Muscle layer of duodenum (tissue), 2 donors: ENCODE results near the gene GDF2.

Source experiments
- H3K27ac ChIP-seq: one replicate; pipeline ENCODE4 v1.7.0; 2013; ENCODE audit warnings: mild to moderate bottlenecking, low read length
- H3K27me3 ChIP-seq: one replicate; pipeline ENCODE4 v1.7.0; 2013; ENCODE audit warnings: low read depth, mild to moderate bottlenecking, control low read depth, low read length
- H3K36me3 ChIP-seq, 2 donors: one replicate each; pipeline ENCODE4 v1.7.0; 2013; ENCODE audit warnings: low read length in 2 of 2, control low read depth in 1 of 2, mild to moderate bottlenecking in 1 of 2; ENCODE audit not compliant: insufficient read depth in 2 of 2, control insufficient read depth in 1 of 2
- H3K4me1 ChIP-seq, 2 donors: one replicate each; pipeline ENCODE4 v1.7.0; 2013; ENCODE audit warnings: low read length in 2 of 2, mild to moderate bottlenecking in 2 of 2, control low read depth in 1 of 2, moderate library complexity in 1 of 2; ENCODE audit not compliant: insufficient read depth in 2 of 2, control insufficient read depth in 1 of 2
- H3K4me3 ChIP-seq, 2 donors: one replicate each; pipeline ENCODE4 v1.7.0; 2013; ENCODE audit warnings: low read length in 2 of 2, low read depth in 1 of 2, mild to moderate bottlenecking in 1 of 2
- H3K9me3 ChIP-seq, 2 donors: one replicate each; pipeline ENCODE4 v1.7.0; 2013; ENCODE audit warnings: low read length in 2 of 2, control low read depth in 1 of 2, mild to moderate bottlenecking in 1 of 2; ENCODE audit not compliant: control insufficient read depth in 1 of 2
- donor health status: healthy.

Gene GDF2

DNA sequence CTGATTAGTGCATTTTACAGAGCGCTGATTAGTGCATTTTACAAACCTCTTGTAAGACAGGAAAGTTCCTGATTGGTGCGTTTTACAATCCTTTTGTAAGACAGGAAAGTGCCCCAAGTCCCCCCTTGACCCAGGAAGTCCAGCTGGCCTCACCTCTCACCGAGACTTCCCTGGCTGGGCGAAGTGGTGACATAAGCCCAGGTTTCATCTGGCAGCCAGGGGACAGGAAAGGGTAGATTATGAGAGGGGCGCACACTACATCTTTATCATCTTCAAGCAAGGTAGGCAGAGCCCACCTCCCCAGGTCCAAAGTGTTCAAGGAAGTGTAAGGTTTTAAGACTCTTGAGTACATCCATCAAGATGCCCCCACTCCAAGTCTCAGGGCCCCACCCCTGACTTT, 27.8 kb upstream of the GDF2 start:
- H3K36me3 ChIP-seq = no peaks in the 10 kb centered on the region
- H3K27me3 ChIP-seq = no peaks in the 10 kb centered on the region
- H3K4me3 ChIP-seq = no peak overlapping the region
- H3K4me1 ChIP-seq = no peaks in the 10 kb centered on the region
- no peaks in the 10 kb centered on the region for H3K9me3 ChIP-seq
- H3K27ac ChIP-seq = no peak overlapping the region

DNA sequence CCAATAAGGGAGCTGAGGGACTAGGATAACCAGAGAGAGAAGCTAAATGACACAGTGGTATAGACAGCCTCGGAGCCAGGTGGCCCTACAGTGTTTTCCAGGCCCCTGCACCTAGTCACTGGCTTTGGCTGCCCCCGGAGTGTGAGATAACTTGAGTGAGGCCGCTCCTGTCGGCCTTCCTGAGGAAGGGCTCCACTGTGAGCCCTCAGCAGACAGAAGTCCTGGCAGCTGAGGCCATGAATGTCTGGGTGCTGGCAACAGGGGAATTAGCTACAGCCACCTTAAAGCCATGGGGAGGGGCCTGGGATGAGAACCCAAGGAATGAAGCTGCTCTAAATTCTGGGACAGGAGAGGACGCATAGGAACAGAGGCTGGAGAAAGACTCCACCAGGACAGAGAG, 26.8 kb upstream of the GDF2 start:
- Histone ChIP-seq H3K27me3 (no peaks in the 10 kb centered on the region), H3K4me1 (peaks cover 0 to 9% of the 10 kb centered on the region in 2 donors), H3K27ac (no peak overlapping the region), H3K4me3 (no peak overlapping the region), H3K36me3 (no peaks in the 10 kb centered on the region), H3K9me3 (no peaks in the 10 kb centered on the region)

DNA sequence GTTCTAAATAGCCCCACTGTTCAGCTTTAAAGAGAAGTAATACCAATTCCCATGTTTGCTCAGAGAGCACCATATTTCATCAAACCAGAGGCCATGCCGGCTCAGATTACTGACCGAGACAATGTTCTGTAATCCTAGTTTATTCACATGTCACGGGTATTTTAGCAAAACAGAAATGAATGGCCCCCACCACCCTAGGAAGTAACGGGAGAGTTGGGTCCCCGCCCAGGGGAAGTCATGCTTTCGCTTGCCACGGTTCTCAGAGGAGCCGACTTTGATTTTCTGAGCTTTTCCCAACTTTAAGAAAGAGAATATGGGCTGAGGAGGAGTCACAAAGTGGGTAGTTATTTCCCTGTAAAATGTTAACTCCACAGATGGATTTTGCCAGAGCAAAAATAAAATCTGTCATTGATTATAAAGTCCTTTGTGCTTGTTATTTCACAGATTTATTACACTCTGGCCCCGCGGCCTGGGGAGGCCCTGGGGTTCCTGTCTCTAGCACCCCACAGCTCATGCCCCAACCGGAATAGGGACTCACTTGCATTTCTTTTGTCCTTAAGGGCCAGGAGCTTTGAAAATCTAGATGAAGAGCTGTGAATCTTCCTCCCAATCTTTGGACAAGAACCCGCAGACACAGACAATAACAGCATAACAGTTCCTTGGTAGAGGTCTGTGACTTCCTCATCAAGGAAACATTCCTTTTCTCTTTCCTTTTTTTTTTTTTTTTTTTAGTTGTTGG, 25.9 kb upstream of the GDF2 start:
- peaks cover 7% of the 10 kb centered on the region for H3K27me3 ChIP-seq
- H3K4me1 ChIP-seq = peaks cover 0 to 18% of the 10 kb centered on the region in 2 donors
- H3K9me3 ChIP-seq = no peaks in the 10 kb centered on the region
- no peak overlapping the region for H3K27ac ChIP-seq
- no peaks in the 10 kb centered on the region for H3K36me3 ChIP-seq
- no peak overlapping the region for H3K4me3 ChIP-seq

DNA sequence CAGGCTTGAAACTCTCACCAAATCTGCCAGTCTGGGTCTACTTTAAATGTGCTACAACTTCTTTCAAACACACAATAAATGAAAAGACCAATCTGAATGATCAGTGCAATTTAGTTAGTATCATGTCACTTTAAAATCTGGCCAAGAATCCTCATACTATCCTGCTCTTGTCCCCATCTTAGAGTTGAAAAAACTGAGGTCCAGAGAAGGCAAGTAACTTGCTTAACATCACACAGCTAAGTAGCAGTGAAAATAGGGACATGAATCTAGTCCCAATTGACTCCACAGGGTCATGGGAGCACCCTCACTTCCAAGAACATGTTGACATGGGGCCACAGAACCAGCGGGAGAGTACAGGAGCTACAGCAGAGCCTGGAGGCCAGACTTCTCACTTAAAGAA, 25.3 kb upstream of the GDF2 start:
- Histone ChIP-seq H3K4me1 (peaks cover 0 to 18% of the 10 kb centered on the region in 2 donors), H3K27ac (no peak overlapping the region), H3K27me3 (peaks cover 13% of the 10 kb centered on the region)

DNA sequence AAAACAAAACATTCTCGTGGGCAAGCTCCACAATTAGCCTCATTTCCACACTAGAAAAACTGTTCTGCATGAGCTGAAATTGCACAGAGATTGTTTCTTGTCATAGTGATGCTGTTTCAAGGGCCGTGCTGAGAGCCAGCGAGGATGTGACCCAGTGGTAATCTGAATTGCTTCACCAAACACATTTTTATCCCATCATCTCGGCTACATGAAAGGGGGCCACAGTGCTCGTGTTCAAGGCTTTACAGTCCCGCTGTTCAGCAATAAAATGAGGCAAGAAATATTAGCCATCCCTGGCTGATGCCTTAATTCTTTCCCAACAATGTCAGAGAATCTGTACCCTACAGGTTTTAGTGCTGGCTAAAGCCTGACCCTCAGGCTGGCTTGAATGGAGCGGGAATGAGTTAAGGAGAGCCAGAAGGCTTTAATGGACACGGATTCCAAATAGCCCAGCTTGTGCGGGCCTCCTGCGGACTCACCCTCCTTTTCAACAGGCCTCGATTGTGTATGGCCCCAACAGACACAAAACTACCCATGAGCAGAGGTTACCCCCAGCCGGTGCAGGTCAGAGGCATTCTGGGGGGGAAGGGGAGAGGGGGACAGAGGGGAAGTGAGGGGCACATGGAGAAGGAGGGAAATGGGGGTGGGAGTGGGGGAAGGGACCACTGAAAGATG, 24.3 kb upstream of the GDF2 start:
- Histone ChIP-seq H3K27ac (no peak overlapping the region), H3K9me3 (no peaks in the 10 kb centered on the region), H3K4me1 (peaks cover 0 to 18% of the 10 kb centered on the region in 2 donors), H3K4me3 (no peak overlapping the region), H3K27me3 (peaks cover 16% of the 10 kb centered on the region), H3K36me3 (no peaks in the 10 kb centered on the region)

More for the DNA sequence above, 25.3 kb upstream of the GDF2 start:
- no peaks in the 10 kb centered on the region for H3K36me3 ChIP-seq
- no peak overlapping the region for H3K4me3 ChIP-seq
- H3K9me3 ChIP-seq = no peaks in the 10 kb centered on the region

DNA sequence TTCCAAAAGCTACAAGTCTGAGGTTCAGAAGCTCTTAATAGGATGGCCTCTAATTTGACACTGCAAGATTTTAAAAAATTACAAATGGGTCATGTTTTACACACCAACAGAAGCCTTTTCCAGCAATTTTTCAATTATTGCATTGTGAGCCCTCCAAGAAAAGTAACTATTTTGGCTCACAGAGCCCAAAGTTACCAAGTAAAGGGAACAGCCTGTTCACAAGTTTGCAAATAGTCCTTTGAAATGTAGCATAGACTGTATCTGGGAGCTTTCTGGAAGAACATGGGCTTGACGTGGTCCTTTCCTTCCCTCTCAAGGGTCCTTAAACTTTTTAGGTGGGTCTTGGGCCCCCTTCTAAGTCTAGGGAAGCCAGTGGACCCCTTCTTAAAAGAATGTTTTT, 23.5 kb upstream of the GDF2 start:
- H3K4me3 ChIP-seq = no peak overlapping the region
- H3K36me3 ChIP-seq = no peaks in the 10 kb centered on the region
- no peak overlapping the region for H3K27ac ChIP-seq
- peaks cover 0 to 18% of the 10 kb centered on the region in 2 donors for H3K4me1 ChIP-seq
- H3K27me3 ChIP-seq = peaks cover 16% of the 10 kb centered on the region
- H3K9me3 ChIP-seq = no peaks in the 10 kb centered on the region

DNA sequence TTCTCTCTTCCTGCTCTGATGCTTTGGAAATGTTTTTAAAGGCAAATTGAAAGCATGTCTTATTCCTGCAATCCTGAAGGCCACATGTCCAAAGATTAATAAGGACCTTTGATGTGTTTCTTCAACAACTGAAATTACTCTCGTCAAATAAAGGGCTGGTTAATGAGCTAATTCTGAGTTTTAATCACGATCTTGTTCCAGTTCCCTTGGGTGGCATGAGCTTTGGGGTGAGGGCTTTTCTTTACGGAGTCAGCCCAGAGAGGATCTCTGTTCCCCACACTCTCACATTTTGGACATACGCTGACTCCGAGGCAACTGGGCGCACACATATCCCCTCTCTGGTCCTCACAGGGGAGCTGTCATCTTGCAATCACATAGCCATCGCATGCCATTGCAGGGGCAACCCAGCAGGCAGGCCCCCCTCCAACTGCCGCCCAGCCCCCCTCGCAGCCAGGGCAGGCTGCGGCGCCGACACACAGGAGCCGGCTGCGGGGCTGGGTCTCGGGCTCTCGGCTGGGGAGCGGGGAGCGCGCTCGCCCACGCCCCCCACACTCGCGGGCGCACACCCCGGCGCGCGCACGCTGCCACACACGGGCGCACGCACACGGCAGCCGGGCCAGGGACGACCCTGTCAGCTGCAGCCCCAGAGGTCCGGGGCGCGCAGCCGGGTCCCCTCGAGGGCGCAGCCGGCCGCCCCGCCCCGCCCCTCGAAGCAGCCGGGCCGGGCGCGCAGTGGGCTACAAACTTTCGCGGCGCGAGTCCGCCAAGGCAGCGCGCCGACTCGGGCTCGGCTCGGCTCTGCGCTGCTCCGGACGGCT, 22.4 kb upstream of the GDF2 start, which contains the start of gene GDF10:
TSS of gene GDF10 (plus strand) at position 587 of the 818 bp plus-strand sequence. CDS start 455 bp downstream, outside the sequence.
- Histone ChIP-seq H3K4me1 (peaks cover 0 to 18% of the 10 kb centered on the region in 2 donors), H3K27ac (no peak within 1 kb of the TSS), H3K4me3 (peak within 1 kb of the TSS; percentile 12 to 60), H3K27me3 (peaks cover 16% of the 10 kb centered on the region), H3K36me3 (no peaks in the 10 kb centered on the region), H3K9me3 (no peaks in the 10 kb centered on the region)

DNA sequence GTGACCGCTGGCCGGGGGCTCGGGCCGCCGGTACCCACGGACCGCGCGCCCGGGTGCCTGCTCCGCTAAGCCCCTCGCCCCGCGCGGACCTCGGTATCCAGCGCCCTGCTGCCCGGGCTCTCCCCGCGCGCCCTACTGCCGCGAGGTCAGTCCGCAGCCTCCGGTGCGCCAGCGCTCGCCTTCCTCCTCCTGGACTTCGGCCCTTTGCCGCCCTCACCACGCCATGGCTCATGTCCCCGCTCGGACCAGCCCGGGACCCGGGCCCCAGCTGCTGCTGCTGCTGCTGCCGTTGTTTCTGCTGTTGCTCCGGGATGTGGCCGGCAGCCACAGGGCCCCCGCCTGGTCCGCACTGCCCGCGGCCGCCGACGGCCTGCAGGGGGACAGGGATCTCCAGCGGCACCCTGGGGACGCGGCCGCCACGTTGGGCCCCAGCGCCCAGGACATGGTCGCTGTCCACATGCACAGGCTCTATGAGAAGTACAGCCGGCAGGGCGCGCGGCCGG, 21.8 kb upstream of the GDF2 start:
- Histone ChIP-seq H3K36me3 (no peaks in the 10 kb centered on the region), H3K27ac (no peak overlapping the region), H3K9me3 (no peaks in the 10 kb centered on the region), H3K4me1 (peaks cover 0 to 18% of the 10 kb centered on the region in 2 donors), H3K4me3 (peak overlapping the region in 1 of 2 donors; percentile 60), H3K27me3 (peaks cover 16% of the 10 kb centered on the region)

DNA sequence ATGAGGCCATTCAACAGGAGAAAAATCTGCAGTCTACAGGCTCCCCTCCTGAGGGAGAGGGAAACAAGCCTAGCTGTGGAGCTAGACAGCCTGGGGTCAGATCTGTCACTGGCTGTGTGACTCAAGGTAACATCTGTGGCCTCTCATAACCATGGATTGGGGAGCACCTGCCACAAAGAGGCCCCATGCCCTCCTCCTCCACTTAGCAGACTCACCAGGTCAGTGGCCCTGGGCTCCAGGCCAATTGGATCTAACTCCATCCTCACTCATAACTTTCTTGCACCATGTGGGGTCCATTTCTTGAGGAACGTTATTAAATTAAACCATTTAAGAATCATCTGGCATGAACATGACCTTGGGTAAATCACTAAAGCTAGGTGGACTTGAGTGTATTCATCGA, 20.4 kb upstream of the GDF2 start:
- Histone ChIP-seq H3K27ac (no peak overlapping the region), H3K27me3 (peaks cover 16% of the 10 kb centered on the region), H3K4me3 (no peak overlapping the region)

DNA sequence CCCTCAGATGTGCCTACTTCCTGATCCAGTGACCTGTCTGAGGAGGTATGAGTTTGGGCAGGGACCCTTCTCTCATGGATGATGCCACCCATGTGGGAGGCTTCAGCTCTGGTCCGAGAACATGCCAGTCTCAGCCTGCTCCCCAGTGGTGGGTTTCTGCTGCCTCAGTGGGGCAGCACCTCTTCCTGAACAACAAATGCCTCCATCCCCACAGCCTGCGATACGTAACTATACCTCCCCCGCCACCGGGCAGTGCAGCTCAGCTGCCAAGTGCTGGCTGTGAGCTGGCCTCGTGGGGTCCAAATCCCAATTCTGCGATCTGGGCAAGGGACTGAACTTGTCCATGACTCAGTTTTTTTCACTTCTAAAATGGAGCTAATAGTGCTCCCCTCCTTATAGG, 19.1 kb upstream of the GDF2 start:
- Histone ChIP-seq H3K36me3 (no peaks in the 10 kb centered on the region), H3K27me3 (peaks cover 16% of the 10 kb centered on the region), H3K9me3 (no peaks in the 10 kb centered on the region), H3K4me1 (peaks cover 0 to 18% of the 10 kb centered on the region in 2 donors), H3K4me3 (no peak overlapping the region), H3K27ac (no peak overlapping the region)

More for the DNA sequence above, 20.4 kb upstream of the GDF2 start:
- H3K36me3 ChIP-seq = no peaks in the 10 kb centered on the region
- H3K4me1 ChIP-seq = peaks cover 0 to 18% of the 10 kb centered on the region in 2 donors
- H3K9me3 ChIP-seq = no peaks in the 10 kb centered on the region

DNA sequence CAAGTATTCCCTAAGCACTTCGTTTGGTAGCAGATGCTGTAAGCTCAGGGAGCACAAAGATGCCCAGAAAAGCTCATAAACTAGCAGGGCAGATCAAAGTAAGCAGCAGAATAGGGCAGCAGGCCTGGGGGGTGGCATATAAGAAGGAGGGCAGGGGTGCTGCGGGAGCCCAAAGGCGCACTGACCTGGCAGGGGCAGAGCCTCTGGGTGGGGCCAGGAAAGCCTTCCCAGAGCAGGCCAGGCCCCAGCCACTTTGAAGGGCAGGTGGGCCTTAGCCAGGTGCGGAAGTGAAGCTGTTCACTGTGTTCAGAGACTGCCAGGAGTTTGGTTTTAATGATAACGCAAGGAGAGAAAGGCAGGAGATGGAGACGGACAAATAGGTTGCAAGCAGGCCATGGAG, 18.4 kb upstream of the GDF2 start:
- Histone ChIP-seq H3K27me3 (peaks cover 16% of the 10 kb centered on the region), H3K36me3 (no peaks in the 10 kb centered on the region), H3K27ac (no peak overlapping the region), H3K4me3 (no peak overlapping the region), H3K9me3 (no peaks in the 10 kb centered on the region), H3K4me1 (peaks cover 0 to 18% of the 10 kb centered on the region in 2 donors)
